Measurements from ENCODE around the gene ZNF408. TPM values are rescaled to one million over a fixed set of nuclear protein-coding genes. Genes with fewer than 3 reads are reported as not detected.

ZNF408 gene
- polyA plus RNA-seq, 1 of the 3 experiments (the other 2 are of a cell fraction) = 7.1 TPM

GRCh38 chr11:46731545-46731944, 30.7 kb downstream of the ZNF408 start:
- 81% methylated on average over 4 of the region's 4 CpGs for WGBS (ENCODE audit: low lambda C conversion rate)
- H3K27me3 ChIP-seq (ENCODE audit: insufficient read depth) = no peaks in the 10 kb centered on the region

GRCh38 chr11:46733234-46733633, 32.4 kb downstream of the ZNF408 start:
- H3K79me2 ChIP-seq (ENCODE audit: insufficient read depth) = no peaks in the 10 kb centered on the region
- peaks cover 5% of the 10 kb centered on the region for H3F3A ChIP-seq (replicated peaks; ENCODE audit: insufficient read depth)
- ChIA-PET CTCF (no interaction called here), POLR2A (no interaction called here)
- H3K9me3 ChIP-seq = no peaks in the 10 kb centered on the region
- H3K9me2 ChIP-seq = no peaks in the 10 kb centered on the region
- 73% methylated on average over 1 of the region's 1 CpG for WGBS (ENCODE audit: low lambda C conversion rate)
- no peak overlapping the region for H3K27ac ChIP-seq (ENCODE audit: low read depth in 2 of 2, low read length in 1 of 2)
- no peaks in the 10 kb centered on the region for H4K20me1 ChIP-seq (ENCODE audit: insufficient read depth)
- no peak overlapping the region for H3K9ac ChIP-seq
- H3K4me3 ChIP-seq (ENCODE audit: low read depth in 2 of 2, low read length in 1 of 2) = no peak overlapping the region
- no peaks in the 10 kb centered on the region for H3K36me3 ChIP-seq (replicated peaks in 1 of 2; ENCODE audit: control insufficient read depth in 1 of 2, insufficient read depth in 2 of 2, low read length in 1 of 2)
- no peaks in the 10 kb centered on the region for H3K27me3 ChIP-seq (ENCODE audit: insufficient read depth)
- TF ChIP-seq PBX3 (IDR thresholded peaks at IDR 0.05) = no peak
- no peak overlapping the region for H3K4me2 ChIP-seq
- no peaks in the 10 kb centered on the region for H3K4me1 ChIP-seq (ENCODE audit: control insufficient read depth in 1 of 2, insufficient read depth in 2 of 2, low read depth in 1 of 2, low read length in 1 of 2)
- DNase-seq = no peak
- no peak overlapping the region for H2AFZ ChIP-seq (ENCODE audit: low read depth)

More at GRCh38 chr11:46731545-46731944, 30.7 kb downstream of the ZNF408 start:
- Histone ChIP-seq H3K9me3 (no peaks in the 10 kb centered on the region), H3K4me3 (ENCODE audit: low read depth in 2 of 2, low read length in 1 of 2) (no peak overlapping the region), H3K4me2 (no peak overlapping the region), H2AFZ (ENCODE audit: low read depth) (no peak overlapping the region), H3F3A (replicated peaks; ENCODE audit: insufficient read depth) (peaks cover 5% of the 10 kb centered on the region), H3K36me3 (replicated peaks in 1 of 2; ENCODE audit: control insufficient read depth in 1 of 2, insufficient read depth in 2 of 2, low read length in 1 of 2) (no peaks in the 10 kb centered on the region), H3K4me1 (ENCODE audit: control insufficient read depth in 1 of 2, insufficient read depth in 2 of 2, low read depth in 1 of 2, low read length in 1 of 2) (no peaks in the 10 kb centered on the region), H3K27ac (ENCODE audit: low read depth in 2 of 2, low read length in 1 of 2) (no peak overlapping the region), H3K79me2 (ENCODE audit: insufficient read depth) (no peaks in the 10 kb centered on the region), H4K20me1 (ENCODE audit: insufficient read depth) (no peaks in the 10 kb centered on the region), H3K9ac (no peak overlapping the region), H3K9me2 (no peaks in the 10 kb centered on the region)
- DNase-seq = no peak
- TF ChIP-seq PBX3 (IDR thresholded peaks at IDR 0.05) (no peak), GATA2 (CRISPR knock-in tag; IDR thresholded peaks at IDR 0.05) (no peak), MXI1 (IDR thresholded peaks at IDR 0.05; ENCODE audit: low read depth, low read length) (no peak), TCF12 (IDR thresholded peaks at IDR 0.05) (no peak)
- ChIA-PET CTCF (no interaction called here), POLR2A (no interaction called here)

GRCh38 chr11:46736146-46736545, 35.3 kb downstream of the ZNF408 start:
- H3K9me3 ChIP-seq = no peaks in the 10 kb centered on the region
- peaks cover 9% of the 10 kb centered on the region for H3F3A ChIP-seq (replicated peaks; ENCODE audit: insufficient read depth)
- H3K27me3 ChIP-seq (ENCODE audit: insufficient read depth) = no peaks in the 10 kb centered on the region
- DNase-seq = no peak
- H2AFZ ChIP-seq (ENCODE audit: low read depth) = no peak overlapping the region
- H3K4me2 ChIP-seq = no peak overlapping the region
- 86% methylated on average over 7 of the region's 7 CpGs for WGBS (ENCODE audit: low lambda C conversion rate)
- H3K9ac ChIP-seq = no peak overlapping the region
- H4K20me1 ChIP-seq (ENCODE audit: insufficient read depth) = no peaks in the 10 kb centered on the region
- H3K79me2 ChIP-seq (ENCODE audit: insufficient read depth) = no peaks in the 10 kb centered on the region
- H3K36me3 ChIP-seq (replicated peaks in 1 of 2; ENCODE audit: control insufficient read depth in 1 of 2, insufficient read depth in 2 of 2, low read length in 1 of 2) = peaks cover 3 to 7% of the 10 kb centered on the region in 2 experiments
- POLR2A ChIA-PET = no interaction called here
- no peak overlapping the region for H3K4me3 ChIP-seq (ENCODE audit: low read depth in 2 of 2, low read length in 1 of 2)
- H3K27ac ChIP-seq (ENCODE audit: low read depth in 2 of 2, low read length in 1 of 2) = no peak overlapping the region
- no peaks in the 10 kb centered on the region for H3K9me2 ChIP-seq
- no peaks in the 10 kb centered on the region for H3K4me1 ChIP-seq (ENCODE audit: control insufficient read depth in 1 of 2, insufficient read depth in 2 of 2, low read depth in 1 of 2, low read length in 1 of 2)
- CTCF ChIA-PET = interaction anchor here (0.6 to 1.2 kb wide), 2 partner anchors 12 to 197 kb away, joined by 3 read pairs; no protein-coding TSS in a partner anchor
- TF ChIP-seq USF1 (IDR thresholded peaks at IDR 0.05; ENCODE audit: borderline replicate concordance, low read depth) (no peak), CTCF (IDR thresholded peaks at IDR 0.05) (no peak), RAD21 (IDR thresholded peaks at IDR 0.05; ENCODE audit: low read length) (no peak), FOSL2 (IDR thresholded peaks at IDR 0.05; ENCODE audit: borderline replicate concordance, low read depth) (no peak), RFX5 (IDR thresholded peaks at IDR 0.05; ENCODE audit: low read length) (no peak), MXI1 (IDR thresholded peaks at IDR 0.05; ENCODE audit: low read depth, low read length) (no peak), YY1 (IDR thresholded peaks at IDR 0.05; ENCODE audit: low read depth) (no peak), FOXM1 (IDR thresholded peaks at IDR 0.05; ENCODE audit: low read depth) (no peak), POLR2AphosphoS5 (IDR thresholded peaks at IDR 0.05; ENCODE audit: low read depth, low read length) (no peak), IRF3 (IDR thresholded peaks at IDR 0.05; ENCODE audit: low read depth, low read length) (no peak), MAX (IDR thresholded peaks at IDR 0.05; ENCODE audit: low read depth) (no peak), MEF2A (IDR thresholded peaks at IDR 0.05; ENCODE audit: borderline replicate concordance, low read depth) (no peak)
